Tibial artery (tissue), 4 donors: ENCODE measurements around the gene MAP1LC3B.

ENCODE experiments used
- DNase-seq, 2 donors: peaks; one replicate each; pipeline ENCODE4 v3.0.0-alpha.2; 2019
- H3K27ac ChIP-seq, 2 donors: fragments of 200-600 bp; sonication (generic) in 1 of 2; 1 replicate in 1 of 2; 2 replicates in 1 of 2; pipeline ENCODE4 v1.5.1; 2018 to 2019; ENCODE audit warnings: mild to moderate bottlenecking in 1 of 2
- H3K27me3 ChIP-seq, 2 donors: fragments of 200-600 bp; sonication (generic) in 1 of 2; one replicate each; pipeline versions ENCODE4 v1.5.1 to v1.6.0; 2016 to 2019
- H3K36me3 ChIP-seq, 3 donors: fragments of 200-600 bp; sonication (generic) in 2 of 3; one replicate each; pipeline ENCODE4 v1.5.1; 2016 to 2019; ENCODE audit warnings: mild to moderate bottlenecking in 2 of 3
- H3K4me1 ChIP-seq, 4 donors: fragments of 200-600 bp; sonication (generic) in 2 of 4; 1 replicate in 3 of 4; 2 replicates in 1 of 4; pipeline ENCODE4 v1.5.1; 2016 to 2019
- H3K4me3 ChIP-seq, 2 donors: fragments of 200-600 bp; sonication (generic) in 1 of 2; 1 replicate in 1 of 2; 2 replicates in 1 of 2; pipeline ENCODE4 v1.5.1; 2018 to 2019; ENCODE audit warnings: mild to moderate bottlenecking in 2 of 2
- H3K9me3 ChIP-seq, 3 donors: fragments of 200-600 bp; sonication (generic) in 1 of 3; one replicate each; pipeline ENCODE4 v1.5.1; 2016 to 2019
- intact Hi-C: fragments of 100-400 bp; cut with DNase I; formaldehyde crosslinking; loops from one replicate; pipeline ENCODE4 v1.15.0; 2023; ENCODE audit warnings: low total_unique reads
- TF ChIP-seq, protein P1 (sequence below), 2 experiments: fragments of 200-600 bp in 1 of 2; fragments of 450-650 bp in 1 of 2; IDR thresholded peaks; one replicate each; pipeline ENCODE4 v1.5.1; 2017 to 2019; ENCODE audit warnings: antibody characterized with exemption in 2 of 2, mild to moderate bottlenecking in 1 of 2, moderate library complexity in 1 of 2

MAP1LC3B gene

DNA sequence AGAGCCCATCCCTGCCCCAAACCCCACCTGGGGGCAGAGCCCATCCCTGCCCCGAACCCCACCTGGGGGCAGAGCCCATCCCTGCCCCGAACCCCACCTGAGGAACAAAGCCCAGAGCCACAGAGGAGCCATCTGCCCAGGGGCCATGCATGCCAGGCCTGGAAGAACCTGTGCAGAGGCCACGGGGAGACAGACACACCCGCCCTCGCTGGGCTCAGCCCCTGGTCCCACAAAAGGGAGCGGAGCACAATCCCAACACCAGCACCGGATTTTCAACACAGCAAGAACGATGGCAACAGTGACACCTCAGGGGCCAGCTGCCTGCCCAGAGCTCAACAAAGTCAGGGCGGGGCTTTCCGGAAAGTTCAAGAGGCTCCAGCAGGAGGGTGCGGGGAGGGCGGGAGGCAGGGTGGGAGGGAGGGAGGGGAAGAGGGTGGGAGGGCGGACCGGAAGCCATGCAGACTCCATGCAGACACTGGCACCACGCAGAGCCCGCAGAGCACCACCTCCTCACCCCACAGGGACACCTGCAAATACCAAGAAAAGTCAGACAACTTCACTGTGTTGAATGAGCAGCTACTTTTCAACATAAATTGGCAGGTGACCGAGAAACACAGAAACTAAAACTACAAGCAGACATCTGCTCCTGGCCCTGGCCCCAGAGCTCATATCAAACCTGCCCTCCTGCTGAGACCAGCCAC, 47.1 kb upstream of the MAP1LC3B start:
- TF ChIP-seq, protein P1, sequence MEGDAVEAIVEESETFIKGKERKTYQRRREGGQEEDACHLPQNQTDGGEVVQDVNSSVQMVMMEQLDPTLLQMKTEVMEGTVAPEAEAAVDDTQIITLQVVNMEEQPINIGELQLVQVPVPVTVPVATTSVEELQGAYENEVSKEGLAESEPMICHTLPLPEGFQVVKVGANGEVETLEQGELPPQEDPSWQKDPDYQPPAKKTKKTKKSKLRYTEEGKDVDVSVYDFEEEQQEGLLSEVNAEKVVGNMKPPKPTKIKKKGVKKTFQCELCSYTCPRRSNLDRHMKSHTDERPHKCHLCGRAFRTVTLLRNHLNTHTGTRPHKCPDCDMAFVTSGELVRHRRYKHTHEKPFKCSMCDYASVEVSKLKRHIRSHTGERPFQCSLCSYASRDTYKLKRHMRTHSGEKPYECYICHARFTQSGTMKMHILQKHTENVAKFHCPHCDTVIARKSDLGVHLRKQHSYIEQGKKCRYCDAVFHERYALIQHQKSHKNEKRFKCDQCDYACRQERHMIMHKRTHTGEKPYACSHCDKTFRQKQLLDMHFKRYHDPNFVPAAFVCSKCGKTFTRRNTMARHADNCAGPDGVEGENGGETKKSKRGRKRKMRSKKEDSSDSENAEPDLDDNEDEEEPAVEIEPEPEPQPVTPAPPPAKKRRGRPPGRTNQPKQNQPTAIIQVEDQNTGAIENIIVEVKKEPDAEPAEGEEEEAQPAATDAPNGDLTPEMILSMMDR (IDR thresholded peaks at IDR 0.05) = no peak
- intact Hi-C loops = no loop called here
- Histone ChIP-seq H3K4me3 (no peak overlapping the region), H3K4me1 (no peaks in the 10 kb centered on the region), H3K9me3 (no peaks in the 10 kb centered on the region), H3K27me3 (no peaks in the 10 kb centered on the region), H3K36me3 (peaks cover 46 to 87% (median 69%) of the 10 kb centered on the region in 3 donors), H3K27ac (no peak overlapping the region)
- DNase-seq = no peak

DNA sequence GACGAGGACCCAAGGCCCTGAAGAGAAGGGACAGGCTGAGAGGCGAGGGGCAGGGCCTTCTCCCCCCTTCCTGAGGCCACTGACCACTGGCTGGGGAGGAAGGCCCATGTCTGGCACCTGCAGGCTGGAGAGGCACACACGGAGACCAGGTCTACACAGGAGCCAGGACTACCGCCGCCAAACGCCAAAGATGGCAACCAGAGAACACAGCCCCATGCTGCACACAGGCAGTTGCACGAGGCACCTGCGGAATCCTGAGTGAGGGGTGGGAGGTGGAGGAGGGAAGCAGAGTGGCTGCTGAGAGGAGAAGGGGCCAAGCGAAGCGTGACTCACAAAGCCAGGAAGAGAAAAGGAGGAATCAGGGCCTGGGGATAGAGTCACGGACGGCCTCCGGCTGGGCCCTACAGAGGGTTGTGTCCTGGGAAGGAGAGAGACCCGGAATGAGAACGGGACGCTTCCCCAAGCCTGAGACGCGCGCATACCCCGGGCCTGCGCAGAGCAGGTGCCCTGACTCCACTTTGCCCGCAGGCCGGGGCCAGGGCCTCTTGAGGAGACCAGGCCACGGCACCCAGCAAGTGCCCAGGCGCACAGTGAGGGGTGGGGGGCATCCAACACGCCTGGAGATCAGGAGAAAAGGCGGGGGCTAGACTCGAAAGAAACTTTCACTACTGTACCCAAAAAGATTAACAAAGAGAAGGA, 46.3 kb upstream of the MAP1LC3B start:
- intact Hi-C loops = no loop called here
- Histone ChIP-seq H3K27ac (no peak overlapping the region), H3K4me1 (no peaks in the 10 kb centered on the region), H3K9me3 (no peaks in the 10 kb centered on the region), H3K27me3 (no peaks in the 10 kb centered on the region), H3K36me3 (peaks cover 41 to 79% (median 65%) of the 10 kb centered on the region in 3 donors), H3K4me3 (no peak overlapping the region)
- TF ChIP-seq, protein P1 (IDR thresholded peaks at IDR 0.05) = no peak
- no peak for DNase-seq

DNA sequence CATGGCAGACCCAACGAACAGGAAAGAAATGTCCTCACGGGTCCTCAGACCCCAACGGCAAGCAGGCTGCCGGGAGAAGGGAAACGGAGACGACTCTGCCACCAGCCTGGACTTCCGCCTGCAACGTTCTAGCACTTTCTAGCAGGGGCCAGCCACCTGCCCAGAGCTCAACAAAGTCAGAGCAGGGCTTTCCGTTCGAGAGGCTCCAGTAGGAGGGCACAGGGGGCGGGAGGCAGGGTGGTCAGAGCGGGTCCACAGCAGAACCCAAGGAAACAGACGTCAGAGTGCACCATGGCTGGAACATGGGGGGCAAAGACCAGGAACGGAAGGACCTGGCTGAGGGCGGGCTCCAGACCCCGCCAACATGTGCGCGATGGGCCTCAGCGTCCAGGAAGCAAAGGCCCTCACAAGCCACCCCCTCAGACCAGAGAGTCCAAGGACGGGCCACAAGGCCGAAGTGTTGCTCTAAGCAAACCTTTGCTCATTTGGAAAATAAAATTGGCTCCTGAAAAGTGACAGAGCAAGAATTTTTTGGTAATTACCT, 45.5 kb upstream of the MAP1LC3B start:
- H3K4me1 ChIP-seq = no peaks in the 10 kb centered on the region
- no peaks in the 10 kb centered on the region for H3K9me3 ChIP-seq
- intact Hi-C loops = no loop called here
- H3K4me3 ChIP-seq = no peak overlapping the region
- H3K36me3 ChIP-seq = peaks cover 36 to 72% (median 60%) of the 10 kb centered on the region in 3 donors
- no peaks in the 10 kb centered on the region for H3K27me3 ChIP-seq
- TF ChIP-seq, protein P1 (IDR thresholded peaks at IDR 0.05) = no peak
- no peak for DNase-seq
- H3K27ac ChIP-seq = no peak overlapping the region

DNA sequence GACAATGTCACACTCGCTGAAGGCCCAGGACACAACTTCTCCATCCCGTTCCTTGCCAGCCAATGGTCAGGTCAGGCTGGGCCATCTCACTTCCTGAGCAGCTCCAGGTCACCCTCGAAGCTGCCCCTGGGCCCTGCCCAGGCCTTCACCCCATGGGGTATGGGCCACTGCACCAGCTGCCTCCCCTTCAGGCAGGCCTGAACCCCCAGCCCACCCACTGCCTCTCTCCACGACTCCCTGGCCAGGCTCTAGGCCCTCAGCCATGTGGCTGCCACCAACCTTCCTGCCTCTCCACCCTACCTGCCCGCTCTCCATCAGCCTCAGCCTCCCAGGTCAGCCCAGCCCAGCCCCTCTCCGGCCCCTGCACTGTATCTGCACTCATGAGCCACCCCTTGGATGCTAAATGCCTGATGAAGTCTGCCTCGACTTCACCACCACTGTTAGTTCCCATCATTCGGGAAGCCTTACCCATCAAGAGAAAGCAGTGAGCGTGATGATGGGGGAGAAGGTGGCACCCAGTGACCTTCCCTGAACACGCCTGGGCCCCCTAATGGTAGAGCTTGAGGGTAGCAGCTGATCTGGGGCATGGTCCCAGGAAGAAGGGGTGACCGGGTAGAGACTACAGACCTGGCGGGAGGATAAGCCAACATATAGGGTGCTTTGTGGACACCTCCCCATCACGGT, 44.1 kb upstream of the MAP1LC3B start:
- Histone ChIP-seq H3K9me3 (no peaks in the 10 kb centered on the region), H3K27ac (no peak overlapping the region), H3K36me3 (peaks cover 22 to 67% (median 48%) of the 10 kb centered on the region in 3 donors), H3K27me3 (no peaks in the 10 kb centered on the region), H3K4me1 (no peaks in the 10 kb centered on the region), H3K4me3 (no peak overlapping the region)
- no peak for DNase-seq
- TF ChIP-seq, protein P1 (IDR thresholded peaks at IDR 0.05) = no peak
- intact Hi-C loops = no loop called here

DNA sequence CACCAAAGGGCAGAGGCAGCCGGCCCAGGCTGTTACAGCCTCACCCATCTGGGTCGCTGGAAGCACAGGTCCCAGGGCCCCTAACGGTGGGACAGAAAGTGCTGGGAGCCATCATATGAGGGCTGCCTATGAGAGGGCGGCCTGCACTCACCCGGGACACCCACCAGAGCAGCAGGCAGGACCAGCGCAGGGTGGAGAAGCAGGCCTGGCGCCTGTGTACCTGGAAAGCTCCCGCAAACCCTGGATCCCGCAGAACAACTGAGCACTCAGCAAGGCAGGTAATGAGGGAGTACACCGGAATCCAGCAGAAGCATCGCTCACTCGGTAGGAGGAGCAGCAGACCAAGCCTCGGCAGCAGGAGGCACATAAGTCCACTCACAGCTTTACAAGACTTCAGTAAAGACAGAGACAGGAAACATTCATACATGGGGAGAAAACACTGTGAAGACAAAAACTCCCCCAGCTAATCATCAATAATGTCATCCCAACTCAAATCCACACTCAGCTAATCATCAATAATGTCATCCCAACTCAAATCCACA, 43.4 kb upstream of the MAP1LC3B start:
- no peak overlapping the region for H3K4me3 ChIP-seq
- TF ChIP-seq, protein P1 (IDR thresholded peaks at IDR 0.05) = no peak
- no peak for DNase-seq
- H3K9me3 ChIP-seq = no peaks in the 10 kb centered on the region
- no peaks in the 10 kb centered on the region for H3K27me3 ChIP-seq
- intact Hi-C loops = no loop called here
- no peak overlapping the region for H3K27ac ChIP-seq
- H3K4me1 ChIP-seq = no peaks in the 10 kb centered on the region
- H3K36me3 ChIP-seq = peaks cover 15 to 67% (median 48%) of the 10 kb centered on the region in 3 donors
